ENCODE results near the gene ACVR1B.

GRCh38 chr12:51904951-51905470, 46.5 kb upstream of the ACVR1B start:
- TF ChIP-seq POLR2AphosphoS5 (IDR thresholded peaks at IDR 0.05; ENCODE audit: insufficient read depth, low read depth, low read length) (no peak), CTCF (IDR thresholded peaks at IDR 0.05; ENCODE audit: extremely low read depth in 1 of 2, insufficient read depth in 1 of 2, low read depth in 1 of 2, low read length in 2 of 2) (no peak), JUN (IDR thresholded peaks at IDR 0.05; ENCODE audit: borderline replicate concordance, insufficient read depth, insufficient read length, low read depth) (no peak)
